Measurements from ENCODE around the gene GATM.
"Not testable (repeated sequence)": the region's sequence is repeated elsewhere in the genome, so short reads cannot be mapped to it uniquely, and the experiment has no call there.

The GATM gene

GRCh38 chr15:45354711-45355110 lies 23.6 kb downstream of the GATM start:
- DNase-seq (ENCODE audit: low read depth, low spot score): no peak

DNA sequence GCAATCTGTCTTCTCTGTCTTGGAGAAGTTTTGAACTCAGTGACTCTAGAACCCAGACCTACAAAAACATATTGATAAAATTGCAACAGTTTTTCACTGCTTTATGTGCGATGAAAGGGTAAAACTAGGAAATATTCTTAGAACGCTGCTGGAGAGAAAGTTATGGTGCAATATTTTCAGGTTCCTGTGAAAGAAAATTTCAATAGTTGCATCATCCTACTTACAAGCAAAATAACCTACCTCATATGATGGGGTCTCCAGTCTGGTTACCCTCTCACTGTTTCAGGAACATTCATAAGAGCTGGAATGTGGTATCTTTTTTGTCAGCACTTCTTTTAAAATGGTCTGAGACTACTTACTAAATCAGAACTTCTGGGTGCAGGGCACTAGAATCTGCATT lies 27.1 kb downstream of the GATM start:
- no peak for DNase-seq (ENCODE audit: low read depth, low spot score)

GRCh38 chr15:45349623-45350022 lies 28.7 kb downstream of the GATM start:
- DNase-seq (ENCODE audit: low read depth, low spot score): no peak

- no peak for DNase-seq (ENCODE audit: low read depth, low spot score)
Observed at GRCh38 chr15:45347989-45348388, 30.4 kb downstream of the GATM start.

- no peak for DNase-seq (ENCODE audit: low read depth, low spot score)
Observed at GRCh38 chr15:45347033-45347432, 31.3 kb downstream of the GATM start.

DNA sequence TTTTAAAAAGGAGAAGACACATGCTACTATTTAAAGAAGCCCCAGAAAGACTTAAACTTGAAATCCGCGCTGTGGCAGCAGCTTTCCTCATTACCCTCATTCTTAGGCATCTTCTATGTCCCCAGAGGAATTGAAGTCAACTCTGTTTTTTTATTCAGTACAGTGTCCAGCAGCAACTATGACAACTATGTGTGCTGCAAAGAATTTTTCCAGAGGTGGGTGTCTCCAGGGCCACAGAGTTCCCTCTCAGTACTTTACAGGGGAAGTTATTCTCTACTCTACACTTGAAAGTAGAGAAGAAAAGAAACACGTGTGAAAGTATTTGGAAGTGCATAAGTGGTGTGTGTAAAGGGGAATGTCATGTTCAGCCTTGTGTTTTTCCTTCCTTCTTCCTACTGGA lies 32.0 kb downstream of the GATM start:
- no peak for DNase-seq (ENCODE audit: low read depth, low spot score)

GRCh38 chr15:45343258-45343860 lies 35.0 kb downstream of the GATM start:
- DNase-seq (ENCODE audit: low read depth, low spot score): no peak

- DNase-seq (ENCODE audit: low read depth, low spot score): no peak
Observed at GRCh38 chr15:45341790-45342189, 36.6 kb downstream of the GATM start.

DNA sequence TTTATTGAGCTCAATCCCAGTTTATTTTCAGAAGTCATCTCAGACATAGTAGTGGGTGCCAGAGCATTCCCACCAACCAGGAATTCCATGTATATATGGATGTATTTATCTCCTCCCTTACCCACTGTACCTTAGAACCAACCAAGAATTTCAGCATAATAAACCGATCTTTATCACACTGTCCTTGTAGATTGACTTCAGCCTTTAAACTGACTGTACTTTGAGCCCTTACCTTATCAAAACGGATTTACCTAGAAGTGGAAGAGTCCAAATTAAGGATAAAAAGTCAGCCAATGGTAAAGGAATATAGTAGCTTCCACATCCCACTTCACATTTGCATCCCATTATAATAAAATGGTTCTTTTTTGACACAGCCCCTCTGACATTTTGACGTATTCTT lies 37.9 kb downstream of the GATM start:
- DNase-seq (ENCODE audit: low read depth, low spot score): no peak

DNA sequence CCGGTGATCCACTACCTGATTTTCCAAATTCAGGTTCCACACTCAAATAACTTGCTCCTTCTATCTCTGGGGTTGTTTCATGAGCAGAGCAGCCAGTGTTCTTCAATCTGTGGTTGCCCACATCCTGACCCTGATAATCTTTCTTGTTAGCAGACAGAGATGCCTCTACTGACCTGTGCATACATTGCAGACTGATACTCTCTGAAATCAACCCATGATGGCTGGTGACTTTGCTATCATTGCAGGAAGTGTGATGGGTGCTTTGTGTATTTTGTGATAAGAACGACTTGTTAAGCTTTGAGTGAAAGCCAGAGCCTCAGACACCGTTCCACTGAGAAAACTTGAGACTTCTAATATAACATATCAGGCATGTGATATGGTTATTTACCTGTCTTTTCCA lies 39.9 kb downstream of the GATM start:
- DNase-seq (ENCODE audit: low read depth, low spot score): no peak

- no peak for DNase-seq (ENCODE audit: low read depth, low spot score)
Observed at GRCh38 chr15:45337224-45337623, 41.1 kb downstream of the GATM start.

DNA sequence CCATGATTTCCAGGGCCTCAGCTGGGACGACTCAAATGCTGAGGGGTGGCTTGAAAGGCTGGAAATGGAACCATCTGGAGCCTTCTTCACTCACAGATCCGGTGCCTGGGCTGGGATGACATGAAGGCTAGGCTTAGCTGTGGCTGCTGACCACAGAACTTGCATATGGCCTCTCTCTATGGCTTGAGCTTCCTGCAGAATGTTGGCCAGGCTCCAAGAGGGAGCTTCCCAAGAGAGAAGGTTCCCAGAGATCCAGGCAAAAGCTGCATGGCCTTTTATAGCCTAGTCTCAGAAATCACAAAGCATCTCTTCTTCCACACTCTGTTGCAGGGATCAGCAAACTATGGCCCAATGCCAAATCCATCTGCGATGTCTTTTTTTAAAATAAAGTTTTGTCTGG lies 44.8 kb downstream of the GATM start:
- no peak for DNase-seq (ENCODE audit: low read depth, low spot score)

GRCh38 chr15:45332694-45333093 lies 45.6 kb downstream of the GATM start:
- DNase-seq (ENCODE audit: low read depth, low spot score): no peak

- no peak for DNase-seq (ENCODE audit: low read depth, low spot score)
Observed at GRCh38 chr15:45331972-45332371, 46.4 kb downstream of the GATM start.

DNA sequence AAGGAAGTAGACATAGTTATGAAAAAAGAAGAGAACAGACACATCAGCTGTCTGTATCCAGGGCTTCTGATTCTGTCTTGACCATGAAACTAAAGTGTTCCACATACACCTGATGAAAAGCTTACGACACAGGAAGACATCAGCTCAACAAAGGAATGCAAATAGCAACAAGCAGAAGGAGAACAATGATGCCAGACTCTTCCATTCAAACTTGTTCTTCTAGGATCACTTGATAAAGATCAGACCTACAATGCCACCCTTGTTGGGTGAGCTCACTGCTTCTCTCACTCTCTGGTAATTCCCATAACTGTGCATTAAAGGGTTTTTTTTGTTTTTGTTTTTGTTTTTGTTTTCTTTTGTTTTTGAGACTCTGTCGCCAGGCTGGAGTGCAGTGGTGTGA lies 49.7 kb downstream of the GATM start:
- DNase-seq (ENCODE audit: low read depth, low spot score): no peak

GRCh38 chr15:45326741-45327140 lies 51.6 kb downstream of the GATM start:
- no peak for DNase-seq (ENCODE audit: low read depth, low spot score)

GRCh38 chr15:45326280-45326679 lies 52.1 kb downstream of the GATM start:
- peak; percentile 30 for DNase-seq (ENCODE audit: low read depth, low spot score)

GRCh38 chr15:45320581-45321205 lies 57.7 kb downstream of the GATM start:
- DNase-seq (ENCODE audit: low read depth, low spot score): no peak

- no peak for DNase-seq (ENCODE audit: low read depth, low spot score)
Observed at GRCh38 chr15:45319472-45320214, 58.7 kb downstream of the GATM start.

- DNase-seq (ENCODE audit: low read depth, low spot score): peak; percentile 33
Observed at GRCh38 chr15:45314960-45315359, 63.4 kb downstream of the GATM start.

GRCh38 chr15:45314117-45314516 lies 64.2 kb downstream of the GATM start:
- DNase-seq (ENCODE audit: low read depth, low spot score): not testable (repeated sequence)

Measured in iPS DF 19.7 (cell line).